IMR-90 (cell line): ENCODE data around the gene TBC1D10A. TPM values are rescaled to one million over a fixed set of nuclear protein-coding genes. Genes with fewer than 3 reads are reported as not detected.

Experiments
- ATAC-seq: fragments of 200-7000 bp; cut with Tn5 transposase; 2 replicates; pipeline ENCODE4 v1.9.1; 2020; ENCODE audit warnings: low read depth, mild to moderate bottlenecking, moderate library complexity
- BruUV-seq: library from RNA; stranded (reverse); fragments of 400-500 nt; replicated peaks from 2 replicates; lab custom pipeline; 2021; lab: Mats Ljungman, UMichigan
- CTCF ChIA-PET: fragments of 300-600 bp; formaldehyde crosslinking; extraction: SDS; loops from one replicate; lab custom pipeline; 2021; ENCODE audit warnings: antibody characterized with exemption; lab: Yijun Ruan, JAX
- POLR2A ChIA-PET: fragments of 300-600 bp; sonication (Branson Sonifier 250); formaldehyde crosslinking; loops from one replicate; lab custom pipeline; 2022; ENCODE audit warnings: antibody characterized with exemption; ENCODE audit not compliant: unreplicated experiment; lab: Charles Lee
- DNase-seq: peaks from one replicate; pipeline ENCODE4 v3.0.0; 2013
- H2AFZ ChIP-seq: replicated peaks from 2 replicates; pipeline ENCODE3; 2013; ENCODE audit warnings: low read length, mild to moderate bottlenecking; ENCODE audit not compliant: poor library complexity
- H2AK5ac ChIP-seq: 2 replicates; pipeline ENCODE4 v1.6.1; 2013; ENCODE audit warnings: low read depth, low read length, inconsistent platforms
- H2AK9ac ChIP-seq: replicated peaks from 2 replicates; pipeline ENCODE3; 2013; ENCODE audit warnings: mild to moderate bottlenecking, low read depth, low read length, moderate library complexity; ENCODE audit not compliant: poor library complexity
- H2BK120ac ChIP-seq: 2 replicates; pipeline ENCODE4 v1.6.1; 2013; ENCODE audit warnings: low read depth, low read length, inconsistent platforms
- H2BK15ac ChIP-seq: 3 replicates; pipeline ENCODE4 v1.6.1; 2013; ENCODE audit warnings: low read depth, low read length, inconsistent platforms
- H2BK20ac ChIP-seq: 2 replicates; pipeline ENCODE4 v1.6.1; 2013; ENCODE audit warnings: low read depth, mild to moderate bottlenecking, inconsistent platforms, low read length, moderate library complexity
- H2BK5ac ChIP-seq: 2 replicates; pipeline ENCODE4 v1.6.1; 2013; ENCODE audit warnings: mild to moderate bottlenecking, low read depth, low read length, inconsistent platforms; ENCODE audit not compliant: poor library complexity, severe bottlenecking
- H3K14ac ChIP-seq: replicated peaks from 2 replicates; pipeline ENCODE4 v1.6.1; 2013; ENCODE audit warnings: low read depth, low read length, inconsistent platforms
- H3K18ac ChIP-seq: 2 replicates; pipeline ENCODE4 v1.6.1; 2013; ENCODE audit warnings: low read depth, low read length, control low read depth
- H3K23ac ChIP-seq: 2 replicates; pipeline ENCODE4 v1.6.1; 2013; ENCODE audit warnings: low read depth, low read length, inconsistent platforms
- H3K27ac ChIP-seq: 2 replicates; pipeline ENCODE4 v1.5.1; 2013; ENCODE audit warnings: mild to moderate bottlenecking, control low read depth, low read length; ENCODE audit not compliant: insufficient read depth
- H3K27me3 ChIP-seq: 2 replicates; pipeline ENCODE4 v1.6.1; 2013; ENCODE audit warnings: low read length; ENCODE audit not compliant: control insufficient read depth, insufficient read depth
- H3K36me3 ChIP-seq: 2 replicates; pipeline ENCODE4 v1.6.1; 2013; ENCODE audit warnings: low read length, mixed read lengths; ENCODE audit not compliant: control insufficient read depth, insufficient read depth
- H3K4ac ChIP-seq: 2 replicates; pipeline ENCODE4 v1.6.1; 2013; ENCODE audit warnings: low read depth, low read length, inconsistent platforms
- H3K4me1 ChIP-seq: 2 replicates; pipeline ENCODE4 v1.6.1; 2013; ENCODE audit warnings: low read length, mixed read lengths; ENCODE audit not compliant: control insufficient read depth, insufficient read depth
- H3K4me2 ChIP-seq: 2 replicates; pipeline ENCODE4 v1.6.1; 2013; ENCODE audit warnings: low read depth, mild to moderate bottlenecking, control low read depth, low read length, moderate library complexity
- H3K4me3 ChIP-seq: 2 replicates; pipeline ENCODE4 v1.5.1; 2013; ENCODE audit warnings: low read depth, mild to moderate bottlenecking, control low read depth, low read length, moderate library complexity; ENCODE audit not compliant: insufficient read depth
- H3K56ac ChIP-seq: 2 replicates; pipeline ENCODE4 v1.6.1; 2013; ENCODE audit warnings: low read length, inconsistent platforms; ENCODE audit not compliant: insufficient read depth; ENCODE audit errors: extremely low read depth
- H3K79me1 ChIP-seq, 2 experiments: 2 replicates each; pipeline ENCODE4 v1.6.1; 2013; ENCODE audit warnings: low read length in 2 of 2, inconsistent platforms in 1 of 2, low read depth in 1 of 2
- H3K9ac ChIP-seq: 2 replicates; pipeline ENCODE4 v1.6.1; 2013; ENCODE audit warnings: low read depth, low read length, control low read depth
- H3K9me1 ChIP-seq: 2 replicates; pipeline ENCODE4 v1.6.1; 2013; ENCODE audit warnings: low read length, inconsistent platforms; ENCODE audit not compliant: insufficient read depth
- H3K9me3 ChIP-seq: 2 replicates; pipeline ENCODE4 v1.6.1; 2013; ENCODE audit warnings: low read length; ENCODE audit not compliant: control insufficient read depth, insufficient read depth
- H4K20me1 ChIP-seq: 2 replicates; pipeline ENCODE4 v1.6.1; 2013; ENCODE audit warnings: low read length, inconsistent platforms; ENCODE audit not compliant: insufficient read depth
- H4K5ac ChIP-seq: 2 replicates; pipeline ENCODE4 v1.6.1; 2013; ENCODE audit warnings: mild to moderate bottlenecking, low read depth, low read length, control low read depth
- H4K8ac ChIP-seq, 2 experiments: 2 replicates each; pipeline ENCODE4 v1.6.1; 2013; ENCODE audit warnings: low read depth in 2 of 2, low read length in 2 of 2, control low read depth in 1 of 2, inconsistent platforms in 1 of 2
- H4K91ac ChIP-seq: 2 replicates; pipeline ENCODE4 v1.6.1; 2013; ENCODE audit warnings: low read depth, low read length, inconsistent platforms; ENCODE audit not compliant: insufficient read depth
- BHLHE40 ChIP-seq: fragments of 150-350 bp; IDR thresholded peaks from 2 replicates; pipeline ENCODE4 v1.6.1; 2016; ENCODE audit warnings: mild to moderate bottlenecking, low read depth, low read length
- CEBPB ChIP-seq: IDR thresholded peaks from 2 replicates; pipeline ENCODE4 v1.6.1; 2012; ENCODE audit warnings: low read depth, low read length, improper control_type of control experiment
- CHD1 ChIP-seq: IDR thresholded peaks from 2 replicates; pipeline ENCODE4 v1.6.1; 2012; ENCODE audit warnings: low read depth, low read length, improper control_type of control experiment
- ELK1 ChIP-seq: fragments of 150-350 bp; IDR thresholded peaks from 2 replicates; pipeline ENCODE4 v1.6.1; 2016; ENCODE audit warnings: low read depth, mild to moderate bottlenecking, low read length, moderate library complexity, borderline replicate concordance
- MAFK ChIP-seq: IDR thresholded peaks from 2 replicates; pipeline ENCODE4 v1.6.1; 2012; ENCODE audit warnings: low read depth, low read length, improper control_type of control experiment
- MAZ ChIP-seq: IDR thresholded peaks from 2 replicates; pipeline ENCODE4 v1.6.1; 2012; ENCODE audit warnings: low read depth, mild to moderate bottlenecking, low read length, improper control_type of control experiment, moderate library complexity, borderline replicate concordance
- MXI1 ChIP-seq: IDR thresholded peaks from 2 replicates; pipeline ENCODE4 v1.6.1; 2012; ENCODE audit warnings: low read depth, mild to moderate bottlenecking, low read length, moderate library complexity, borderline replicate concordance
- RAD21 ChIP-seq: IDR thresholded peaks from 2 replicates; pipeline ENCODE4 v1.6.1; 2012; ENCODE audit warnings: low read length, improper control_type of control experiment
- RCOR1 ChIP-seq: IDR thresholded peaks from 2 replicates; pipeline ENCODE4 v1.6.1; 2012; ENCODE audit warnings: mild to moderate bottlenecking, low read length, improper control_type of control experiment; ENCODE audit not compliant: insufficient replicate concordance
- RFX5 ChIP-seq: IDR thresholded peaks from 2 replicates; pipeline ENCODE4 v1.8.0; 2012; ENCODE audit warnings: low read depth, mild to moderate bottlenecking, low read length, moderate library complexity
- SMC3 ChIP-seq: fragments of 150-350 bp; IDR thresholded peaks from 2 replicates; pipeline ENCODE4 v1.6.1; 2016; ENCODE audit warnings: low read depth, mild to moderate bottlenecking, antibody characterized with exemption, low read length, moderate library complexity
- whole genome bisulfite sequencing, 2 experiments: methylation state at CpG; one replicate each; pipeline versions ENCODE4 v1.1.5 to v1.1.7; 2013; ENCODE audit warnings: missing lambda C conversion rate in 2 of 2; ENCODE audit not compliant: insufficient read length in 1 of 2; ENCODE audit errors: extremely low coverage in 2 of 2; 5-methylcytosine and 5-hydroxymethylcytosine counted together
- dilution Hi-C: fragments of 300-500 bp; cut with HindIII; formaldehyde crosslinking; loops from one replicate; pipeline ENCODE4 v1.14.3; 2018; ENCODE audit warnings: low sequenced_read_pairs; ENCODE audit not compliant: unreplicated experiment
- in situ Hi-C: fragments of 300-500 bp; cut with MboI; formaldehyde crosslinking; loops from 3 replicates; pipeline ENCODE4 v1.14.3; 2019; ENCODE audit warnings: low sequenced_read_pairs, inconsistent platforms, mixed read lengths
- intact Hi-C: fragments of 100-400 bp; cut with micrococcal nuclease; formaldehyde crosslinking; loops from 2 replicates; pipeline ENCODE4 v1.10.0; 2022
- polyA plus RNA-seq, 3 experiments: library from polyadenylated mRNA; depleted of rRNA; stranded (reverse); fragments of >200 nt; gene quantifications; 2 replicates each; pipeline ENCODE4 v1.2.3, GENCODE V29; 2012; ENCODE audit warnings: low replicate concordance in 1 of 3
- total RNA-seq: library from RNA; depleted of rRNA; stranded (reverse); fragments of >200 nt; gene quantifications from 2 replicates; pipeline ENCODE4 v1.2.3, GENCODE V29; 2012

Gene TBC1D10A
- total and polyA plus RNA-seq, 2 of the 4 experiments (the other 2 are of a cell fraction): 16.3 to 33.1 TPM

- Histone ChIP-seq H4K8ac (no peak overlapping the region), H2AFZ (no peak overlapping the region), H3K27ac (no peak overlapping the region), H4K5ac (no peak overlapping the region), H3K9me3 (no peaks in the 10 kb centered on the region), H2AK5ac (no peak overlapping the region), H2BK120ac (no peak overlapping the region), H2BK20ac (no peak overlapping the region), H3K14ac (no peak overlapping the region), H2BK15ac (no peak overlapping the region), H3K18ac (no peak overlapping the region), H3K79me1 (peaks cover 55 to 94% of the 10 kb centered on the region in 2 experiments), H4K91ac (no peak overlapping the region), H2AK9ac (no peak overlapping the region), H3K4ac (no peak overlapping the region), H3K23ac (no peak overlapping the region), H3K9me1 (peaks cover 61% of the 10 kb centered on the region), H3K4me1 (peaks cover 39% of the 10 kb centered on the region), H2BK5ac (no peak overlapping the region), H3K56ac (no peak overlapping the region), H3K9ac (no peak overlapping the region), H4K20me1 (peaks cover 88% of the 10 kb centered on the region), H3K36me3 (peaks cover 15% of the 10 kb centered on the region), H3K4me3 (no peak overlapping the region), H3K4me2 (no peak overlapping the region), H3K27me3 (no peaks in the 10 kb centered on the region)
- CTCF ChIA-PET: interaction anchor here (0.7 to 1.2 kb wide), 2 partner anchors 20 to 36 kb away, joined by 3 to 6 read pairs; no protein-coding TSS in a partner anchor
- no TSS peak for BruUV-seq
- DNase-seq (no peak), ATAC-seq (no peak)
- intact Hi-C loops: no loop called here
- WGBS, 2 experiments: 100% methylated on average over 1 of the region's 2 CpGs; no CpG with 5 or more reads in 1 of the 2 experiments
- TF ChIP-seq RFX5: no peak
- no peak for TF ChIP-seq ELK1
- TF ChIP-seq BHLHE40: no peak
- TF ChIP-seq CHD1: no peak
- no peak for TF ChIP-seq RAD21
- TF ChIP-seq MAFK: no peak
- TF ChIP-seq CEBPB: no peak
- no peak for TF ChIP-seq SMC3
- TF ChIP-seq RCOR1: no peak
- no peak for TF ChIP-seq MXI1
- TF ChIP-seq MAZ: no peak
- POLR2A ChIA-PET: no interaction called here
- dilution Hi-C loops: no loop called here
- in situ Hi-C loops: no loop called here
These were observed 18.6 kb downstream of the TBC1D10A start for GRCh38 chr22:30308093-30308492.
